Fibroblast of the conjunctiva (primary cell): ENCODE results near the gene KRT14.
"Not testable (repeated sequence)": the region's sequence is repeated elsewhere in the genome, so short reads cannot be mapped to it uniquely, and the experiment has no call there.

ENCODE experiments used
- DNase-seq: peaks from one replicate; pipeline ENCODE4 v3.0.0-alpha.2; 2010; ENCODE audit warnings: low read depth

Gene KRT14

DNA sequence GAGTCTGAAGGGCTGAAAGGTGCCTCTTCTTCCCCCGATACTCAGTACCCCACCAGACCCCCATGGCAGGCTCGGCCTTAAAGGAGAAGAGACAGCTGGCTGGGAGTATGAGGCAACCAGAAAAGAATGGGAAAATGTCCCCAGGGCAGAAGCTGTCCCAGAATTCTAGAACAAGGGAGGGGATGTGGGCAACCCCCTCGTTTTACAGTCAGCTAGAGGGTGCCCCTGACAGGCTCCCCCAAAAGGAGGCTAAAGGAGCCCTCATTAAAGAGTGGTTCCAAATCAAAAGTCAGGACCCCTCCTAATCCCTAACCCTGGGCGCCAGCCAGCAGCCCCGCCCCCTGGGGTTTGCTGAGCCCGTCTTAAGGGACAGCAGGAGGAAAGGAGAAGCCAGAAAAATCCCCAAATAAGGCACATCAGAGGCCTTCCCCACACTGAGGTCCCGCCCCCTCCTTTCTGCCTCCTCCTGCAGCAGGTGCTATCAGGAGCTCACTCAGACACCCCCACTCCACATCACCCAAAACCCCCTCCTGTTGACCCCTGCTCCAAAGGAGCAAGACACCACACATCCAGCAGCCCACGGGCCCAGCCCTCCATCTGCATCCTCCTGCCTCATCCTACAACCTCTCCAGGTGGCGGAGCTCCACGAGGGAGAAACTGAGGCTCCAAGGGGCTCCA lies 36.6 kb upstream of the KRT14 start:
- not testable (repeated sequence) for DNase-seq

DNA sequence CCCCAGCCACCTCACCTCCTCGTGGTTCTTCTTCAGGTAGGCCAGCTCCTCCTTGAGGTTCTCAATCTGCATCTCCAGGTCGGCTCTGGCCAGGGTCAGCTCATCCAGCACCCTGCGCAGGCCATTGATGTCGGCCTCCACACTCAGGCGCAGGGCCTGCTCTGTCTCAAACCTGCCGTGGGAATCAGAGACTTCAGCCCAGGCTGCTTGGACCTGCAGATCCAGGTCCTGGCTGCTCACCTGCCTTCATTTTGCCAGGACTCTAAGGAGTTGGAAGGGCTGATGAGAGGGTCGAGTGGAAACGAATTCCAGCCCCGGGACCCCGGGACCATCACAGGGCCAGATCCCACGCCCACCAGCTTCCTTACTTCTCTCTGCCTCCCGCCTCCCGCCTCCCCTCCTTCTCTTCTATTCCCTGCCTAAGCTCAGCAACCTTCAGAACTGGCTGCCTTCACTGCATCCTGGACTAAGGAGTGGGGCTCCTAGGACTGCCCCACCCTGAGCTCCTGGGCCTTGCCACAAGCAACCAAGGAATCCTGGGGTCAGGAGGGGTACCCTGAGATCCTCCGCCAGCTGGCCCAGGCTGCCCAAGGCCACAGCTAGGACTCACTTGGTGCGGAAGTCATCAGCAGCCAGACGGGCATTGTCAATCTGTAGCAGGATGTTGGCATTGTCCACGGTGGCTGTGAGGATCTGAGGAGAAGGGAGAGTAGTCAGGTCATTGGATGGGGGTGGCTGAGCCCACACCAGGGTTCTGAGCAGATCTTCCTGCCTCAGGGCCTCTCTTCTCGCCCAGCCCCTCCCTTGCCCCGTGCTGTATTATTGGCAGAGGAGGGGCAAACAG lies 35.9 kb upstream of the KRT14 start:
- not testable (repeated sequence) for DNase-seq

DNA sequence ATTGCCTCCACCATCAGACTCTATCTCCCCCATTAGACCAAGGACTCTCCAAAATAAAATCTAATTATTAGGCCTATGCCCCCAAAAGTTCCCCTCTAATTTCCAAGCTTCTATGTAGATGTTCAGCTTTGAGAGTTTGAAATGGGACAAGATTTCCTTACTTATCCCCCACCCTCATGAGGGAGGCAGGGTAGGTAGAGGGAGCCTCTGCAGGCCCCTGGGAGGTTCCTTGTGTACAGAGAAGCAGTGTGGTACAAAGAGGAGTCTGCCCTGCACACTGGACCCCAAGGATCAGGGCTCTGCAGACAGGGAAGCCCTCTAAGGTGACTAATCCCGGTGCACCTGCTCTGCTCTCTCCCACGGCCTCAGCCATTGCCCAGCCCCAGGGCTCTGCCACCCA lies 35.2 kb upstream of the KRT14 start:
- no peak for DNase-seq

DNA sequence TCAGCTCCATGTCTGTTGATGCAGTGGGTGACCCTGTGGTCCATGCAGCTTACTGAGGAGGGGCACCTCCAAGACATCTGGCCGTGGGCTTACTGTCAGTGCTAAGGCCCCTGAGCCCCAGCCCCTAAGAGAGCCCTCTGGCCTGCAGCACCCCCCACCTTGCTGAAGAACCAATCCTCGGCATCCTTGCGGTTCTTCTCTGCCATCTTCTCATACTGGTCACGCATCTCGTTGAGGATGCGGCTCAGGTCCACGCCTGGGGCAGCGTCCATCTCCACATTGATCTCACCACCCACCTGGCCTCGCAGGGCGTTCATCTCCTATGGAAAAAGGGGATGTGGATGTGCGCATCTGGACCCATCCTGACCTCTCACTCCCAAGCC lies 34.7 kb upstream of the KRT14 start:
- not testable (repeated sequence) for DNase-seq

DNA sequence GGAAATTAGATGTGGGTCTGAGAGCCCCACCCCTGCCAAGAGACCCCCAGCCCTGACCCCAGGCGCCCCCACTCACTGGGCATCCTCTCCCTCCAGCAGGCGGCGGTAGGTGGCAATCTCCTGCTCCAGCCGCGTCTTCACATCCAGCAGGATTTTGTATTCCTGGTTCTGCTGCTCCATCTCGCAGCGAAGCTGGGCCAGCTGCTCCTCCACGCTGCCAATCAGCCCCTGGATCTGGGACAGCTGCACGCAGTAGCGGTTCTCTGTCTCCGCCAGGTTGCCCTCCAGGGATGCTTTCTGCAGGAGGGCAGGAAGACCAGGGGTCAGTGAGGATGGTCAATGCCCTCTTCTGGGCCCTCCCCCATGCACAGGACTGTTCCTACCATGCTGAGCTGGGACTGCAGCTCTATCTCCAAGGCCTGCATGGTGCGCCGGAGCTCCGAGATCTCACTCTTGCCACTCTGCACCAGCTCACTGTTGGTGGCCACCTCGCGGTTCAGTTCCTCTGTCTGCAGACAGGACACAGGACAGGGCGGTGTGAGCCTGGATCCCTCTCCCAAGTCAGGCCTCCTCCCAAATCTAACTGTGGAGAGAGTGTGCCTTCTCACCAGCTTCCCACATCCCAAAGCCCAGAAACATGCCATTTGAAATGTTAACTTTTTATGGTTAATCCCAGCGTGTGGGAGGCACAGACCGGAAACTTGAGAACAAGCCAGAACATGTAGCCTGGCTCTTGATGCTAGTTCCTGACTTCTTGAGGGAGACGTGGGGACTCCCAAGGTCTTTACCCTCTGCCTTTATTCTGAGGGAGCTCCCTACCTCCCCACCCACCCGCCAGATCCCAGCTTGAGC lies 34.1 kb upstream of the KRT14 start:
- DNase-seq = no peak

DNA sequence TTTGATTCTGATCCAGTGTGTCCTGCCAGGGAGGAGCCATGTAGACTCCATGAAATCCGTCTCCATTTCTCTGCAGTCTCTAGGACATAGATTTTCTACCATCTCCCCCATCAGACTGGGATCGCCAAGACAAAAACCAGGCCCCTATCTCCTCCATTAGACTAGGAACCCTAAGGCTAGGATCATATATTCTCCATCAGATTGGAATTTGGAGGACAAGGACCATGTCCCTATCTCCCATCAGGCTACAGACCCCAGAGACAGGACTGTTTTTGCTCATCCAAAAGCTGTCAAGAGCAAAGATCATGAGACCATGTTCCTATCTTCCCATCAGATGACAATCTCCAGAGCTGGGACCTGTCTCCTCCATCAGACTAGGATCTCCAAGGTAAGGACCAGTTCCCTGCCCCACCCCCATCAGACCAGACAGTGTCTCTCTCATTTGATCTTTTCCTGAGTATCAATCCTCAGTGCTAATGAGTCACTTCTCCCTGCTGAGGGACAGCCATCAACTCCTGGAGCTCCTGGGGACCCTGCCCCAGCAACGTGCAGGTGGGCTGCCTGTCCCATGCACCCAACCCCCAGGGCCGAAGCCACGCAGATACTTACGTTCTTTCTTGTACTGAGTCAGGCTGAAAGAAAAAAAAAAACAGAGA lies 33.4 kb upstream of the KRT14 start:
- DNase-seq = not testable (repeated sequence)

DNA sequence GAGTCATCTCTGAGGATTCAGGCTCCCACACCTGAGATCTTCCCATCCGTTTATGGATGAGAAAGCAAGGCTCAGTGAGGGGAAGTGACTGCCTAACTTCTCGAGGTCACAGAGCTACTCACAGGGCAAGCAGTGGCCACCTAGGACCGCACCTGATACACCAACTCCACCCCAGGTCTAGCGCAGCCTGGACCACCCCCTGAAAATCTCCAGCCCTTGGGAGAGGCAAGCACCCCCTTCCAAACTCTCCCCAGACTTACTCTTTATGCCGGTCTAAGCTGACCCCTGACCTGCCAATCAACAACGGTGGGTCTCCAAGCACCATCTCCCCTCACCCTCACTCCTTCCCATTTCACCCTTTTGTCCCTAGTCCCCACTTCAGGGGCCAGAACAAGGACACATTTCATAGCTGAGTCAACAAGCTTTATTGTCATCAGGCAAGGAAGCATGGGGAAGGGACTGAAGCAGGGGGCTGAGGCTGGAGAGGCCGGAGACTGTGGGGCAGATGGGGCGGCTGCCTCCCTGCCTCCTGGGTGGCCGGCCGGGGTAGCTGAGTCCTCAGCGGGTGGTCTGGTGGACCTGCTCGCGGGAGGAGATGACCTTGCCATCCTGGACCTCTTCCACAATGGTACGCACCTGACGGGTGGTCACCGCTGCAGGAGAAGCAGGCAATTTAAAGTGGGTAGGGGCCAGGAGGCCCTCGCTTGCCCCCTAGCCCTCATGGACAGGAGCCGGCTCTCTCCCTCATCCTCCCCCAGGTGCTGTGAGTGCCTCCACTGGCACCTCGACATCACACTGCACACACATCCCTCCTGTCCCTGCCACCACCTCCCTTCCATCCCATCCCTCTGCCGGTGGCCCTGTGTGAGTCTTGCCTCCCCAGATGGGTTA lies 32.6 kb upstream of the KRT14 start:
- DNase-seq = no peak

DNA sequence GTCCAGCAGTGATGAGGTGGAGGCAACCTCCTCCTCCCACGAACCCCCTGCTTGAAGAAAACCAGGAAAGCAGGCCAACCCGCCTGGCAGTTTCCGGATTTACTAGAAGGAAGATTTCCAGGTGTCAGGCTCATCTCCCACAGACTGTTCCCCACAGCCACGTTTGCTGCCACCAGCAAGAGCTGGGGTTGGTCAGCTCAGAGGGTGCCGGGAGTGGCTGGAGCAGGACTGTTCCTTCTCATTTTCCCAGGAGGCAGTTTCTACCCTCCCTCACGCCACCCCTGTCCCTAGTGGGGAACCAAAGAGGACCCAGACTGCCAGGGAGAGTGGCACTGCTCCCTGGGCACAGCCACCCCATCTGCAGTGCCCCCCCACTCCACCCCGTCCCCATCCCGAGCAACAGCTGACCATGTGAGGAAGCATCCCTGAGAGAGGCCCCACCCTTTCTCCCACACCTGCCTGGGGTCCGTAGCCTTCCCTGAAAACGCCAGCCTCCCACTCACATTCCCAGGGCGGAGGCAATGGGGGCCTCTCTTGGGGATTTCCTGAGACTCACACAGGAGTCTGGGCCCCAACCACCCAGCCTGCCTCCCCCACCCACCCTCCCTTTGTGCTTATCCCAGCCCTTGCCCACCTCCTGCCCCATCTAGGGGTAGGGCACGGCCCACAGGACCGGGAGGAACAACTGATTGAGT lies 31.8 kb upstream of the KRT14 start:
- no peak for DNase-seq

DNA sequence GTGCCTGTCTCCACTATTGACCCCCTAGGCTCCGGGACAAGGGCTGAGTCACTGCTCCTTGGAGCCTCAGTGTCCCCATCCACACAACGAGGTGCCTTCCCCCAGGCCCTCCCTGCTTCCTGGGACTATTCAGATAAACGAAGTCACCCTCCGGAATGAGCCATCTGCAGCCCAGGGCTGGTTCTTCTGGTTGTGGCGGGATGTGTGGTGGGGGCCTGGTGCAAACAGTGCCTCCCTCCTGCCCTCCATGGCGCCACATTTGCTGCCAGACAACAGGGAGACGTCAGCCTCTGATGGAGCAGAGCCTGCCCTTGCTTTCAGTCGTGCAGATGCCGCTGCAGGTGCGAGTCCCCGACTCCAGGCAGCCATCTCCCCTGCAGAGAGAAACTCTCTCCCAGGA lies 31.0 kb upstream of the KRT14 start:
- DNase-seq = no peak

DNA sequence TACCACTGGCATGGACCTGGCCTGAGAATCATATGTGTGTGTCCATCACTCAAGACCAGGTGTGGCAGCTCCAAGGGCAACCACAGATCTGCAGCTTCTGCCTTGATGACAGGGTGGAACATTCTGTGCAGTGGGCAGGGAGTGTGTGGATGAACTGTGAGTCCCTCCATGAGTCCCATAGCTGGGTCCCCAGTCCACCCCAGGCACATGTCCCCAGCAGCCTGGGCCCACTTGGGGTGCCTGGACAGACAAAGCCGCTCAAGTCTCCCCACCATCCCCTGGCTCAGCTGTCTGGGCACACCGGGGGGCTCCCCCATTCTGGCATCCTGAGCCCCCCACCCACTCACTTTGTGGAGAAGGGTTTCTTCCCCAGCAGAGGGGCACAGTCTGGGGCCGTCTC lies 30.4 kb upstream of the KRT14 start:
- DNase-seq = no peak

DNA sequence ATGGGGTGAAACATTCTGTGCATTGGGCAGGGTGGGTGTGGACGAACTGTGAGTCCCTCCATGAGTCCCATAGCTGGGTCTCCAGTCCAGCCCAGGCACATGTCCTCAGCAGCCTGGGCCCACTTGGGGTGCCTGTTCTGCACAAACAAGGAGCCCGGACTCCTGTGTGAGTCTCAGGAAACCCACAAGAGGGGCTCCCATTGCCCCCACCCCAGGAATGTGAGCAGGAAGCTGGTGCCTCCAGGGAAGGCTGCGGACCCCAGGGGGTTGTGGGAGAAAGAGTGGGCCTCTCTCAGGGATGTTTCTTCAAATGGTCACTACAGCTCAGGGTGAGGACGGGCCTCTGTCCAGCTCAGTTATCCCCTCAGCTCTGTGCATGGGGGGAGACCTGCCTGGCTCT lies 29.8 kb upstream of the KRT14 start:
- DNase-seq = not testable (repeated sequence)

DNA sequence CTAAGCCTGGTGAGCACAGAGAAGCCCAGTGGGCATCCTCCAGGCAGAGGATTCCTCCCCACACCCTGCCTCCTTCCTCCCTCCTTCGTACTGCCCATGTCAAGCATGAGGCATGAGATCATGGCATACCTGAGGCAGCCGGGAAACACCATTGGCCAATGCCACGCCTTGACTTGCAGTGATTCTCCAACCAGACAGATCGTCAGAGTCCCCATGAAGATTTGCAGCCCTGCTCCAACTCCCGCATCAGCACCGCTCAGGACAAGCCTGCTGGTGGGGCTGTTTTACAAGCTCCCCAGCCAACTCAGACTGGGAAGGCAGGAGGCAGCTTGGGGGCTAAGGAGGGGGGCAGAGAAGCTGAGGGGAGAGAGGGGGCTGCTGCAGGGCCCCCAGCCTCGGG lies 28.8 kb upstream of the KRT14 start:
- no peak for DNase-seq

DNA sequence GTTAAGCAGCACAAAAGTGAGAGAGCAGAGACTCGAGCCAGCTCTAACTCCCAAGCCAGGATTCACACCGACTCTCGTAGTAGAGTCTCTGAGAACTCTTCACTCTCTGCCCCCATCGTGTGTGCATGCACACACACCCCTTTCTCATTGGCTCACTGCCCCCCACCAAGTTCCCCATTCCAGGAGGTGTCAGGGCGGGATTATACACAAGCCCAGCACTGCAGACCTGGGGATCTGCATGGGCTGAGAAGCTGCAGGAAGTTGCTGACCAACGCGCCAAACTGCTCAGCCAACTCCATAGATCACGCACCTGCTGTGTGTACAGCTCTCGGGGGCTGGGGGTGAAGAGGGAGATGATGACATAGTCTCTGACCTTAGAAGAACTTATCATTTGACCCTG lies 28.1 kb upstream of the KRT14 start:
- not testable (repeated sequence) for DNase-seq

DNA sequence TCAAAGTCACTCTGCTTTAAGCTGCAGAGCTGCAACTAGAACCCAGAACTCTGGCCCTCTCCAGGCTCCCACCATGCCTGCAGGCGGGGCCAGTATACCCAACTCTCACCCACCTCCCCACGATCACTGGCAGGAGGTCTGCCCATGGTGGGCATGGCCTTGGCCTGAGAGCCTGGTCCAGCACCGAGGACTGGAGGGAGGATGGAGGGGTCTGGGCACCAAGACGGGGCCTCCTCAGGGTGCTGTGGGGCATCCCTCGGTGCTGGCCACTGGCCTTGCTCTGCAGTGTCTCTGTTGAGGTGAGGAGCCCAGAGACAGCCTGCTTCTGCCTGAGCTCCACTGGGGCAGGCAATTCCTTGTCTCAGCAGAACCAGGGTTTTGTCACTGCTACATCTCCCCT lies 27.4 kb upstream of the KRT14 start:
- no peak for DNase-seq

DNA sequence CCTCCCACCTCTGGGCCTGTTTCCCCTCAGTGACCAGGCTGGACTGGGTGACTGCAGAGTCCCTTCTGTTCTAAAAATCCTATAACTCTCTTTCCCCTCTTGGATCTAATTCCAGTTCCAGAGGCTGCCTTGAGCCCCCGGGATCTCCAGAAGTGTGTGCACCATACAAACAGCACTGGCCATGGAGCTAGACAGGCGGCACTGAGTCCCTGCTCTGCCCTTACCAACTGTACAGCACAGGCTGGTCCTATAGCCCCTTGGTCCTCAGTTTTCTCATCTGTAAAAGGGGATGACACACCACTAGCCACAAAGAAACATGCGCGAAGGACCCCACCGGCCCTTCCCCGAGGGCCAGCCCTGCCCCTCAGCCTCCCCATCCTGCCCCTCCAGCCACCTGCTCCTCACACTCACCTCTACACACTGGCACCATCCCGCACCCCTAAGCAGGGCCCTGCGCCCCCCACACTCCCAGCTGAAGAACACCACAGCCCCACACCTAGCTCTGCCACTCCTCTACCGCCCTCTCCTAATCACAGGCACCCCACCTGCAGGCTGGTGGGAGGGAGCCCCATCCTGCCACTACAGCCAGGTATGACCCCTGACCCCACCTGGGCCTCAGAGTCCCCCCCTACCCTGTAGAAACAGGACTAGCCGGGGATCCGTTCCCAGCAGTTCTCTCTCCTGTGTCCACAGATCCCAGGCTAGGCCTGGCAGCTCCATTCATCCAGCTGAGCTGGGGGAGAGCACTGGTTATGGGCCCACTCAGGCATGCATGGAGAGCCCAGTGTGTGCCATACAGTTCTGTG lies 26.8 kb upstream of the KRT14 start:
- DNase-seq = no peak

DNA sequence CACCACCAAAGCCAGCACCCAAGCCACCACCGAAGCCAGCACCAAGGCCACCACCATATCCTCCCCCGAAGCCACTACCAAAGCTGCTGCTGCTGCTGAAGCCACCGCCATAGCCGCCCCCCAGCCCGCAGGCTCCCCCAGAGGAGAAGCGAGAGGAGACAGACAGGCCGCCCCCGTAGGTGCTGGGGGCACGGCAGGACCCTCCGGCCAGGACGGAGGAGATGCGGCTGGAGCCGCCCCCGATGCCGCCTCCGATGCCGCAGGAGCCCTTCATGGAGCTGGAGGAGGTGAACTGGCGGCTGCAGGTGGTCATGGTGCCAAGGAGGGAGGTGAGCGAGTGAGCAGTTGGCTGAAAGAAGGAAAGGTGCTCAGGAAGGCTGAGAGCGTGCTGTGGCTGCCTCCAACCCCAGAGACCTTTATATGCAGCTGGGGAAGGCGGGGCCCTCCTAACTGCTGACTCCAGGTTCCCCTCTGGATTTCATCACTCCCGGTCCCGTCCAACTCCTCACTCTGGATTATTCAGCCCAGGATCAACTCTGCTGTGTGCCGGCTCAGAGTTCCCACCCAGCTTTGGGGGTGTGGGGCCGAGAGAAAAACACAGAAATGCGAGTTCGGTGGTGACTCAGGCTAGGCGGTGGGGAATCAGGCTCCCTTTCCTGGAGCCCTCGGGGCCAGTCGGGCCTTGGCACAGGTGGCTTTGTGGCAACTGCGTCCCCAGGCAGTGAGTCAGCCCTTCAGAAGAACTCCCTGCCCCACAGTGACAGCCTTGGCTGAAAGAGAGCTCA lies 25.9 kb upstream of the KRT14 start, which contains the start of gene KRT16:
Gene KRT16 (minus strand): TSS at position 392 of the 785 bp plus-strand sequence. CDS start 79 bp downstream, at position 313.
- not testable (repeated sequence) for DNase-seq

DNA sequence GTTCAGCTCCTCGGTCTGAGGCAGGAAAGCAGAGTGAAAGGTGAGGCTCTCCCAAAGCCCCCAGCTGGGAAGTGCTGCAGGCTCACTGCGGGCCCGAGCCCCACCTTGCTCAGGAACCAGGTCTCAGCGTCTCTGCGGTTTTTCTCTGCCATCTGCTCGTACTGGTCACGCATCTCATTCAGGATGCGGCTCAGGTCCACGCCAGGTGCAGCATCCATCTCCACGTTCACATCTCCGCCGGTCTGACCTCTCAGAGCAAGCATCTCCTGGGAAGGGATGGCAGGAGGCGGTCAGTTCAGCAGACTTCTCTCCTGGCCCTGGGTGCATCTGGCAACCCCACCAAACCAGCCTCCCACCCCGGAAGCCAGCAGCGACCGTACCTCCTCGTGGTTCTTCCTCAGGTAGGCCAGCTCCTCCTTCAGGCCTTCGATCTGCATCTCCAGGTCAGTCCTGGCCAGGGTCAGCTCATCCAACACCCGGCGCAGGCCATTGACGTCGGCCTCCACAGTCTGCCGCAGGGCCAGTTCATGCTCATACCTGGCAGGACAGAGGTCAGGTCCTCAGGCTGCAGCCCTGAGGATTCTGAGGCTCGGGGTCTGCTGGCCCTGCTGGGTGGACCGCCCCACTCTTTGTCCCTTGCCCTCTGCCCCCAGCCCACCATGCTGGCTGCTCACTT lies 24.4 kb upstream of the KRT14 start:
- no peak for DNase-seq

DNA sequence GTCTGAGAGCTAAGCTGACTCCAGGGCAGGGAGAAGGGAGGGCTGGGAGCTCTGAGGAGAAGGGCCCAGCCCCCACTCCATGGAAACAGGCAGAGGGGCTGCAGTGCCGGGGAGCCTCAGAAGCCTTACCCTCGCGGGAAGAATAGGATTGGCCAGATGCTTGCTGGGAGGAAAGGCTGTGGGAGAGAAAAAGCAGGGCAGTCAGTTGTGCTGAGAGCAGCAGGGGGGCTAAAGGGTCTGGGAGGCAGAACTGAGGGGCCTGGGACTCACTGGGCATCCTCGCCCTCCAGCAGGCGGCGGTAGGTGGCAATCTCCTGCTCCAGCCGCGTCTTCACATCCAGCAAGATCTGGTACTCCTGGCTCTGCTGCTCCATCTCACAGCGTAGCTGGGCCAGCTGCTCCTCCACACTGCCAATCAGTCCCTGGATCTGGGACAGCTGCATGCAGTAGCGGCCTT lies 23.4 kb upstream of the KRT14 start:
- DNase-seq = not testable (repeated sequence)
